ENCODE measurements around the gene UMODL1. TPM values are rescaled to one million over a fixed set of nuclear protein-coding genes. Genes with fewer than 3 reads are reported as not detected.
A peak's percentile ranks its signal among the peaks of the same experiment; 100 is the strongest.

Gene UMODL1
- total and polyA plus RNA-seq, 2 of the 13 experiments (the other 11 are each of a cell fraction or from before 2014, with no cell fraction given), result not detected

DNA sequence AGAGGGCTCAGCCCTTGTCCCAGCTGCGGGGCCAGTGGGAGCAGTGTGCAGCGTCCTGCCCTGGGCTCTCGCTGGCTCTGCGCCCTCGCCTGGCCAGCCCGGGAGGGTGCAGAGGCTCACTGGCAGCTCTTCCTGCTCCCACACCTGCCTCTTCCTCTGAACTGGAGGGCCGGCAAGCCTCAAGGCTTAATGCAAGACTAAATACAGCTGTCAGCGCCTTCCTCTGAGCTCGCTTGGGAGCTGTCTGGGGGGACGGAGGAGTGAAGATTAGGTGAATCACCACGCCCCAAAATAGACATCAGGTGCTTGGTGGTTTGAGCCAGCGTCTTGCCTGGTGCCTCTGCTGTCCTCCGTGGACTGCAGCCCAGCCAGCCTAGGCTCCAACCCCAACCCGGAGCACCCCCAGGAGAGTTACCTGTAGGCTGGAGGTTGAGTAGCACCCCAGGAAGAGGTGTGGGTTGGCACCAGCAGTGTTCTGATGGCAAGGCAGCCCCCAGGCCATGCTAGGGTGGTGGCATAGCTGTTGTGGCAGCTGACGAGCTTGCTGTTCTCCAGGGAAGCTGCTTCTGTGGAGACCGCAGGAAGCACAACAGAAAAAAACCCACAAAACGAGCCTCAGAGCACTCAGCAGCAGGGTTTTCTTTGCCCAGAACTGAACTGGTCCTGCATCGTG is 36.9 kb downstream of the UMODL1 start:
- in situ Hi-C loops (cut with HindIII; ENCODE audit: extremely low pct_ligation_motif_present, low pct_unique_long_range_greater_than_20kb), result loop anchor here (25.0 kb wide), 1 partner anchor 496 kb away; no protein-coding TSS in a partner anchor
- CTCF ChIA-PET (ENCODE audit: low intra/inter-chr PET ratio, low total read pairs), result interaction anchor here (0.8 to 1.2 kb wide), 2 partner anchors 18 to 291 kb away, joined by 3 to 4 read pairs; no protein-coding TSS in a partner anchor
- FAIRE-seq (no peak), ATAC-seq (peak; percentile 97), DNase-seq (ENCODE audit: low spot score) (peak; percentile 34)
- intact Hi-C loops (cut with micrococcal nuclease; ENCODE audit: unreplicated experiment), result loop anchor here (1.0 kb wide), 1 partner anchor 97 kb away; no protein-coding TSS in a partner anchor
- Histone ChIP-seq H4K20me1 (ENCODE audit: insufficient read depth, low read length) (no peaks in the 10 kb centered on the region), H3K9ac (ENCODE audit: insufficient read depth, low read depth, low read length) (no peak overlapping the region), H3K27me3 (ENCODE audit: control insufficient read depth in 1 of 2, insufficient read depth in 2 of 2, low read length in 2 of 2) (peaks cover 0 to 54% of the 10 kb centered on the region in 2 experiments; a peak in 3 of 5 replicates), H3K9me3 (ENCODE audit: low read length) (no peaks in the 10 kb centered on the region), H3K79me2 (ENCODE audit: insufficient read depth, low read length) (no peaks in the 10 kb centered on the region), H3K4me2 (ENCODE audit: low read depth, low read length) (peak overlapping the region; percentile 53), H3K4me1 (ENCODE audit: insufficient read depth, low read length) (peaks cover 9% of the 10 kb centered on the region), H2AFZ (ENCODE audit: low read length) (no peak overlapping the region), H3K4me3 (replicated peaks in 1 of 3; ENCODE audit: insufficient read depth in 1 of 3, low read depth in 2 of 3, low read length in 3 of 3) (no peak overlapping the region), H3K27ac (ENCODE audit: extremely low read length, insufficient read depth, low read length) (no peak overlapping the region), H3K36me3 (replicated peaks in 1 of 2; ENCODE audit: control insufficient read depth in 1 of 2, insufficient read depth in 2 of 2, low read length in 2 of 2) (no peaks in the 10 kb centered on the region)
- POLR2A ChIA-PET, result no interaction called here
- WGBS (ENCODE audit: low lambda C conversion rate), result 7% methylated on average over 4 of the region's 18 CpGs
- BruUV-seq (replicated peaks), result no TSS peak
- TF ChIP-seq, protein P1, sequence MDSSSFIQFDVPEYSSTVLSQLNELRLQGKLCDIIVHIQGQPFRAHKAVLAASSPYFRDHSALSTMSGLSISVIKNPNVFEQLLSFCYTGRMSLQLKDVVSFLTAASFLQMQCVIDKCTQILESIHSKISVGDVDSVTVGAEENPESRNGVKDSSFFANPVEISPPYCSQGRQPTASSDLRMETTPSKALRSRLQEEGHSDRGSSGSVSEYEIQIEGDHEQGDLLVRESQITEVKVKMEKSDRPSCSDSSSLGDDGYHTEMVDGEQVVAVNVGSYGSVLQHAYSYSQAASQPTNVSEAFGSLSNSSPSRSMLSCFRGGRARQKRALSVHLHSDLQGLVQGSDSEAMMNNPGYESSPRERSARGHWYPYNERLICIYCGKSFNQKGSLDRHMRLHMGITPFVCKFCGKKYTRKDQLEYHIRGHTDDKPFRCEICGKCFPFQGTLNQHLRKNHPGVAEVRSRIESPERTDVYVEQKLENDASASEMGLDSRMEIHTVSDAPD (CRISPR knock-in tag; IDR thresholded peaks at IDR 0.05), result no peak
- TF ChIP-seq, protein P2, sequence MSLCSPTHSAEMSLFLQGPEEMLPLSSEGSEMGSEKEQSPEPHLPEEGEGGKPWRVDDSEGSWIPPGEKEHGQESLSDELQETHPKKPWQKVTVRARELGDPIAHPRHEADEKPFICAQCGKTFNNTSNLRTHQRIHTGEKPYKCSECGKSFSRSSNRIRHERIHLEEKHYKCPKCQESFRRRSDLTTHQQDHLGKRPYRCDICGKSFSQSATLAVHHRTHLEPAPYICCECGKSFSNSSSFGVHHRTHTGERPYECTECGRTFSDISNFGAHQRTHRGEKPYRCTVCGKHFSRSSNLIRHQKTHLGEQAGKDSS (CRISPR knock-in tag; IDR thresholded peaks at IDR 0.05; ENCODE audit: borderline replicate concordance, low read depth), result 0 out of 2 replicates have a peak, but pooled peaks have one; percentile 47
- TF ChIP-seq ZNF556 (CRISPR knock-in tag; IDR thresholded peaks at IDR 0.05; ENCODE audit: borderline replicate concordance) (0 out of 2 replicates have a peak, but pooled peaks have one; percentile 59), STAG1 (CRISPR knock-in tag; IDR thresholded peaks at IDR 0.05) (peak; percentile 80), CBFB (CRISPR knock-in tag; IDR thresholded peaks at IDR 0.05) (0 out of 2 replicates have a peak, but pooled peaks have one; percentile 25), ELF1 (CRISPR knock-in tag; IDR thresholded peaks at IDR 0.05) (peak; percentile 50; the same call in 1 of the 2 replicates)
- TF ChIP-seq, protein P3, sequence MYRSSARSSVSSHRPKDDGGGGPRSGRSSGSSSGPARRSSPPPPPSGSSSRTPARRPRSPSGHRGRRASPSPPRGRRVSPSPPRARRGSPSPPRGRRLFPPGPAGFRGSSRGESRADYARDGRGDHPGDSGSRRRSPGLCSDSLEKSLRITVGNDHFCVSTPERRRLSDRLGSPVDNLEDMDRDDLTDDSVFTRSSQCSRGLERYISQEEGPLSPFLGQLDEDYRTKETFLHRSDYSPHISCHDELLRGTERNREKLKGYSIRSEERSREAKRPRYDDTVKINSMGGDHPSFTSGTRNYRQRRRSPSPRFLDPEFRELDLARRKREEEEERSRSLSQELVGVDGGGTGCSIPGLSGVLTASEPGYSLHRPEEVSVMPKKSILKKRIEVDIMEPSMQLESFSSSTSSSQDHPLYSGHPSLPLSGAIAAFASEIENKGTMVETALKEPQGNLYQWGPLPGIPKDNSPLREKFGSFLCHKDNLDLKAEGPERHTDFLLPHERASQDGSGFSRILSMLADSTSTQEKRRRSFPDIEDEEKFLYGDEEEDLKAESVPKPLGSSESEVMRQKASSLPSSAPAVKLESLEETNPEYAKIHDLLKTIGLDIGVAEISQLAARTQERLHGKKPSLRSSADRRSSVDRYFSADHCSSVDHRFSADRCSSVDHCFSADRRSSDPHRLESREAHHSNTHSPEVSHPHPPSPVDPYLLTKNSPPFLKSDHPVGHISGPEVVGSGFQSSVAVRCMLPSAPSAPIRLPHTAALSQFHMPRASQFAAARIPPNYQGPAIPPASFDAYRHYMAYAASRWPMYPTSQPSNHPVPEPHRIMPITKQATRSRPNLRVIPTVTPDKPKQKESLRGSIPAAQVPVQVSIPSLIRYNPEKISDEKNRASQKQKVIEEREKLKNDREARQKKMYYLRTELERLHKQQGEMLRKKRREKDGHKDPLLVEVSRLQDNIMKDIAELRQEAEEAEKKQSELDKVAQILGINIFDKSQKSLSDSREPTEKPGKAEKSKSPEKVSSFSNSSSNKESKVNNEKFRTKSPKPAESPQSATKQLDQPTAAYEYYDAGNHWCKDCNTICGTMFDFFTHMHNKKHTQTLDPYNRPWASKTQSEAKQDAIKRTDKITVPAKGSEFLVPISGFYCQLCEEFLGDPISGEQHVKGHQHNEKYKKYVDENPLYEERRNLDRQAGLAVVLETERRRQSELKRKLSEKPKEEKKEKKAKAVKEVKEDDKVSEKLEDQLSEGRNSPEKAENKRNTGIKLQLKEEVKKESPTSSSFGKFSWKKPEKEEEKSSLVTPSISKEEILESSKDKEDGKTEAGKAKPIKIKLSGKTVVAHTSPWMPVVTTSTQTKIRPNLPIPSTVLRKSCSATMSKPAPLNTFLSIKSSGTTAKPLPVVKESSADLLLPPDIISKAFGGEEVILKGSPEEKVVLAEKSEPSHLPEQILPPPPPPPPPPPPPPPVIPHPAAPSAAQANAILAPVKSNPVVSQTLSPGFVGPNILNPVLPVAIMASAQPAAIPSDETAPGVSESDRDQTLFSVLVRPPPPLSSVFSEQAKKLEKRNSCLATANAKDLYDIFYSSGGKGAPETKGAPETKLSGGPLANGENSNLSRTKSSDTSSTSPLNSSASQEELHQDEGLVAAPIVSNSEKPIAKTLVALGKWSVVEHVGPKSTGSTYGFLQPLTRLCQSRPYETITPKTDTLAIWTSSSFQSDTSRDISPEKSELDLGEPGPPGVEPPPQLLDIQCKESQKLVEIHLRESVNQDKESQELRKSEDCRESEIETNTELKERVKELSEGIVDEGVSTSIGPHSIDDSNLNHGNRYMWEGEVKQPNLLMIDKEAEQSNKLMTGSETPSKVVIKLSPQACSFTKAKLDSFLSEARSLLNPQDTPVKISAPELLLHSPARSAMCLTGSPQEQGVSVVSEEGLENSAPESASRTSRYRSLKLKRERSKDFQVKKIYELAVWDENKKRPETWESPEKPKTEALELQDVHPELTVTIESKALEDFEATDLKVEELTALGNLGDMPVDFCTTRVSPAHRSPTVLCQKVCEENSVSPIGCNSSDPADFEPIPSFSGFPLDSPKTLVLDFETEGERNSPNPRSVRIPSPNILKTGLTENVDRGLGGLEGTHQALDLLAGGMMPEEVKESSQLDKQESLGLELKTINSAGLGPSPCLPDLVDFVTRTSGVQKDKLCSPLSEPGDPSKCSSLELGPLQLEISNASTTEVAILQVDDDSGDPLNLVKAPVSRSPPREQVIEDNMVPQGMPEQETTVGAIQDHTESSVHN (CRISPR knock-in tag; IDR thresholded peaks at IDR 0.05), result 0 out of 2 replicates have a peak, but pooled peaks have one; percentile 34
- TF ChIP-seq, protein P4, sequence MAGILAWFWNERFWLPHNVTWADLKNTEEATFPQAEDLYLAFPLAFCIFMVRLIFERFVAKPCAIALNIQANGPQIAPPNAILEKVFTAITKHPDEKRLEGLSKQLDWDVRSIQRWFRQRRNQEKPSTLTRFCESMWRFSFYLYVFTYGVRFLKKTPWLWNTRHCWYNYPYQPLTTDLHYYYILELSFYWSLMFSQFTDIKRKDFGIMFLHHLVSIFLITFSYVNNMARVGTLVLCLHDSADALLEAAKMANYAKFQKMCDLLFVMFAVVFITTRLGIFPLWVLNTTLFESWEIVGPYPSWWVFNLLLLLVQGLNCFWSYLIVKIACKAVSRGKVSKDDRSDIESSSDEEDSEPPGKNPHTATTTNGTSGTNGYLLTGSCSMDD (CRISPR knock-in tag; IDR thresholded peaks at IDR 0.05), result no peak
